HepG2 (cell line): ENCODE measurements around the gene MICAL3.

Experiments
- ERF ChIP-seq: IDR thresholded peaks from 2 replicates; pipeline ENCODE4 v1.6.1; 2018; ENCODE audit warnings: missing biosample characterization, missing genetic modification reagents
- FOXJ3 ChIP-seq: sonication (generic); formaldehyde crosslinking; IDR thresholded peaks from 2 replicates; pipeline ENCODE4 v1.4.0; 2020; ENCODE audit warnings: missing genetic modification reagents, mild to moderate bottlenecking, borderline replicate concordance
- NR2F6 ChIP-seq, 2 experiments: IDR thresholded peaks; 2 replicates each; pipeline ENCODE4 v1.6.1; 2016; ENCODE audit warnings: antibody characterized with exemption in 1 of 2, mild to moderate bottlenecking in 1 of 2
- SIN3A ChIP-seq: IDR thresholded peaks from 2 replicates; pipeline ENCODE4 v1.6.1; 2011; ENCODE audit warnings: low read depth, mild to moderate bottlenecking, control low read depth, low read length, borderline replicate concordance
- SYNCRIP ChIP-seq: fragments of 200-400 bp; formaldehyde crosslinking; IDR thresholded peaks from 2 replicates; pipeline ENCODE4 v1.6.1; 2018; ENCODE audit warnings: mild to moderate bottlenecking, low read depth, low read length; ENCODE audit not compliant: insufficient read depth
- ZFX ChIP-seq: sonication (generic); formaldehyde crosslinking; IDR thresholded peaks from 2 replicates; pipeline ENCODE4 v1.4.0; 2020; ENCODE audit warnings: mild to moderate bottlenecking, low read depth, missing genetic modification reagents, moderate library complexity
- ZNF274 ChIP-seq: sonication (generic); formaldehyde crosslinking; IDR thresholded peaks from 2 replicates; pipeline ENCODE4 v1.5.1; 2020; ENCODE audit warnings: mild to moderate bottlenecking, missing genetic modification reagents
- ZNF747 ChIP-seq: sonication (generic); formaldehyde crosslinking; IDR thresholded peaks from 2 replicates; pipeline ENCODE4 v1.8.1; 2023; ENCODE audit warnings: missing genetic modification reagents, mild to moderate bottlenecking, borderline replicate concordance
- TF ChIP-seq, protein P1 (sequence below): sonication (generic); formaldehyde crosslinking; IDR thresholded peaks from one replicate; pipeline ENCODE4 v1.5.1; 2020; ENCODE audit warnings: mild to moderate bottlenecking, missing genetic modification reagents; ENCODE audit errors: not compliant biosample characterization
- TF ChIP-seq, protein P2 (sequence below): sonication (generic); formaldehyde crosslinking; IDR thresholded peaks from 2 replicates; pipeline ENCODE4 v1.5.0; 2020; ENCODE audit warnings: mild to moderate bottlenecking, missing genetic modification reagents, moderate library complexity
- TF ChIP-seq, protein P3 (sequence below): sonication (generic); formaldehyde crosslinking; IDR thresholded peaks from 2 replicates; pipeline ENCODE4 v1.5.0; 2020; ENCODE audit warnings: mild to moderate bottlenecking, missing genetic modification reagents, borderline replicate concordance

DNA sequence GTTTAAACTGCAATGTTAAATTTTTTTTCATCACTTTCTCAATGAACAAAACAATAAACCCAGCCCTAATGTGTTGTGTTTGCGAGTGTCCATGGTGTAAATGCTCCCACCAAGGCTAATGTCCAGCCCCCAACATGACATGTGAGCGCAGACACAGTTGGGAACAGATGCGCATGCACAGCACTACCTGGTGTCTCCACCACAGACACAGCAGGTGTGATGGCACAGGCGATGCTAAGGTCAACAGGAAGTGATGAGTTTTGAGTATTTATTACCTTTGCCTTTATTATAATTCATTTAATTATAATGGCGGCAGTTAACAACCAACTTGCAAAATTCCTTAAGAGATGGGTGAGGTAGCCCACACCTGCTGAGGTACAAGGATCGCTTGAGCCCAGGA is 42.9 kb downstream of the MICAL3 start:
- TF ChIP-seq FOXJ3 (CRISPR knock-in tag) (no peak), ERF (CRISPR knock-in tag) (no peak), ZFX (CRISPR knock-in tag) (no peak), ZNF274 (CRISPR knock-in tag) (no peak), SIN3A (no peak), ZNF747 (no peak), NR2F6 (IDR thresholded peaks at IDR 0.05) (no peak), NR2F6 (CRISPR knock-in tag; IDR thresholded peaks at IDR 0.05) (no peak), SYNCRIP (no peak)
- TF ChIP-seq, protein P1, sequence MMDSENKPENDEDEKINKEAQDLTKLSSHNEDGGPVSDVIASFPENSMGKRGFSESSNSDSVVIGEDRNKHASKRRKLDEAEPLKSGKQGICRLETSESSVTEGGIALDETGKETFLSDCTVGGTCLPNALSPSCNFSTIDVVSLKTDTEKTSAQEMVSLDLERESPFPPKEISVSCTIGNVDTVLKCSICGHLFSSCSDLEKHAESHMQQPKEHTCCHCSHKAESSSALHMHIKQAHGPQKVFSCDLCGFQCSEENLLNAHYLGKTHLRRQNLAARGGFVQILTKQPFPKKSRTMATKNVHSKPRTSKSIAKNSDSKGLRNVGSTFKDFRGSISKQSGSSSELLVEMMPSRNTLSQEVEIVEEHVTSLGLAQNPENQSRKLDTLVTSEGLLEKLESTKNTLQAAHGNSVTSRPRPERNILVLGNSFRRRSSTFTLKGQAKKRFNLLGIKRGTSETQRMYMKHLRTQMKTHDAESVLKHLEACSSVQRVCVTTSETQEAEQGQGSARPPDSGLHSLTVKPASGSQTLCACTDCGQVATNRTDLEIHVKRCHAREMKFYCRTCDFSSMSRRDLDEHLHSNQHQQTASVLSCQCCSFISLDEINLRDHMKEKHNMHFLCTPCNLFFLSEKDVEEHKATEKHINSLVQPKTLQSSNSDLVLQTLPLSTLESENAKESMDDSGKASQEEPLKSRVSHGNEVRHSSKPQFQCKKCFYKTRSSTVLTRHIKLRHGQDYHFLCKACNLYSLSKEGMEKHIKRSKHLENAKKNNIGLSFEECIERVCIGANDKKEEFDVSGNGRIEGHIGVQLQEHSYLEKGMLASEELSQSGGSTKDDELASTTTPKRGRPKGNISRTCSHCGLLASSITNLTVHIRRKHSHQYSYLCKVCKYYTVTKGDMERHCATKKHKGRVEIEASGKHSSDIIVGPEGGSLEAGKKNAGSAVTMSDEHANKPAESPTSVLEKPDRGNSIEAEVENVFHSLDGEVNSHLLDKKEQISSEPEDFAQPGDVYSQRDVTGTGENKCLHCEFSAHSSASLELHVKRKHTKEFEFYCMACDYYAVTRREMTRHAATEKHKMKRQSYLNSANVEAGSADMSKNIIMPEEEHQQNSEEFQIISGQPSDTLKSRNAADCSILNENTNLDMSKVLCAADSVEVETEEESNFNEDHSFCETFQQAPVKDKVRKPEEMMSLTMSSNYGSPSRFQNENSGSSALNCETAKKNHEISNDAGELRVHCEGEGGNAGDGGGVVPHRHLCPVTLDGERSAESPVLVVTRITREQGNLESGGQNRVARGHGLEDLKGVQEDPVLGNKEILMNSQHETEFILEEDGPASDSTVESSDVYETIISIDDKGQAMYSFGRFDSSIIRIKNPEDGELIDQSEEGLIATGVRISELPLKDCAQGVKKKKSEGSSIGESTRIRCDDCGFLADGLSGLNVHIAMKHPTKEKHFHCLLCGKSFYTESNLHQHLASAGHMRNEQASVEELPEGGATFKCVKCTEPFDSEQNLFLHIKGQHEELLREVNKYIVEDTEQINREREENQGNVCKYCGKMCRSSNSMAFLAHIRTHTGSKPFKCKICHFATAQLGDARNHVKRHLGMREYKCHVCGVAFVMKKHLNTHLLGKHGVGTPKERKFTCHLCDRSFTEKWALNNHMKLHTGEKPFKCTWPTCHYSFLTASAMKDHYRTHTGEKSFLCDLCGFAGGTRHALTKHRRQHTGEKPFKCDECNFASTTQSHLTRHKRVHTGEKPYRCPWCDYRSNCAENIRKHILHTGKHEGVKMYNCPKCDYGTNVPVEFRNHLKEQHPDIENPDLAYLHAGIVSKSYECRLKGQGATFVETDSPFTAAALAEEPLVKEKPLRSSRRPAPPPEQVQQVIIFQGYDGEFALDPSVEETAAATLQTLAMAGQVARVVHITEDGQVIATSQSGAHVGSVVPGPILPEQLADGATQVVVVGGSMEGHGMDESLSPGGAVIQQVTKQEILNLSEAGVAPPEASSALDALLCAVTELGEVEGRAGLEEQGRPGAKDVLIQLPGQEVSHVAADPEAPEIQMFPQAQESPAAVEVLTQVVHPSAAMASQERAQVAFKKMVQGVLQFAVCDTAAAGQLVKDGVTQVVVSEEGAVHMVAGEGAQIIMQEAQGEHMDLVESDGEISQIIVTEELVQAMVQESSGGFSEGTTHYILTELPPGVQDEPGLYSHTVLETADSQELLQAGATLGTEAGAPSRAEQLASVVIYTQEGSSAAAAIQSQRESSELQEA (CRISPR knock-in tag) = no peak
- TF ChIP-seq, protein P2, sequence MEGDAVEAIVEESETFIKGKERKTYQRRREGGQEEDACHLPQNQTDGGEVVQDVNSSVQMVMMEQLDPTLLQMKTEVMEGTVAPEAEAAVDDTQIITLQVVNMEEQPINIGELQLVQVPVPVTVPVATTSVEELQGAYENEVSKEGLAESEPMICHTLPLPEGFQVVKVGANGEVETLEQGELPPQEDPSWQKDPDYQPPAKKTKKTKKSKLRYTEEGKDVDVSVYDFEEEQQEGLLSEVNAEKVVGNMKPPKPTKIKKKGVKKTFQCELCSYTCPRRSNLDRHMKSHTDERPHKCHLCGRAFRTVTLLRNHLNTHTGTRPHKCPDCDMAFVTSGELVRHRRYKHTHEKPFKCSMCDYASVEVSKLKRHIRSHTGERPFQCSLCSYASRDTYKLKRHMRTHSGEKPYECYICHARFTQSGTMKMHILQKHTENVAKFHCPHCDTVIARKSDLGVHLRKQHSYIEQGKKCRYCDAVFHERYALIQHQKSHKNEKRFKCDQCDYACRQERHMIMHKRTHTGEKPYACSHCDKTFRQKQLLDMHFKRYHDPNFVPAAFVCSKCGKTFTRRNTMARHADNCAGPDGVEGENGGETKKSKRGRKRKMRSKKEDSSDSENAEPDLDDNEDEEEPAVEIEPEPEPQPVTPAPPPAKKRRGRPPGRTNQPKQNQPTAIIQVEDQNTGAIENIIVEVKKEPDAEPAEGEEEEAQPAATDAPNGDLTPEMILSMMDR (CRISPR knock-in tag) = no peak
- TF ChIP-seq, protein P3, sequence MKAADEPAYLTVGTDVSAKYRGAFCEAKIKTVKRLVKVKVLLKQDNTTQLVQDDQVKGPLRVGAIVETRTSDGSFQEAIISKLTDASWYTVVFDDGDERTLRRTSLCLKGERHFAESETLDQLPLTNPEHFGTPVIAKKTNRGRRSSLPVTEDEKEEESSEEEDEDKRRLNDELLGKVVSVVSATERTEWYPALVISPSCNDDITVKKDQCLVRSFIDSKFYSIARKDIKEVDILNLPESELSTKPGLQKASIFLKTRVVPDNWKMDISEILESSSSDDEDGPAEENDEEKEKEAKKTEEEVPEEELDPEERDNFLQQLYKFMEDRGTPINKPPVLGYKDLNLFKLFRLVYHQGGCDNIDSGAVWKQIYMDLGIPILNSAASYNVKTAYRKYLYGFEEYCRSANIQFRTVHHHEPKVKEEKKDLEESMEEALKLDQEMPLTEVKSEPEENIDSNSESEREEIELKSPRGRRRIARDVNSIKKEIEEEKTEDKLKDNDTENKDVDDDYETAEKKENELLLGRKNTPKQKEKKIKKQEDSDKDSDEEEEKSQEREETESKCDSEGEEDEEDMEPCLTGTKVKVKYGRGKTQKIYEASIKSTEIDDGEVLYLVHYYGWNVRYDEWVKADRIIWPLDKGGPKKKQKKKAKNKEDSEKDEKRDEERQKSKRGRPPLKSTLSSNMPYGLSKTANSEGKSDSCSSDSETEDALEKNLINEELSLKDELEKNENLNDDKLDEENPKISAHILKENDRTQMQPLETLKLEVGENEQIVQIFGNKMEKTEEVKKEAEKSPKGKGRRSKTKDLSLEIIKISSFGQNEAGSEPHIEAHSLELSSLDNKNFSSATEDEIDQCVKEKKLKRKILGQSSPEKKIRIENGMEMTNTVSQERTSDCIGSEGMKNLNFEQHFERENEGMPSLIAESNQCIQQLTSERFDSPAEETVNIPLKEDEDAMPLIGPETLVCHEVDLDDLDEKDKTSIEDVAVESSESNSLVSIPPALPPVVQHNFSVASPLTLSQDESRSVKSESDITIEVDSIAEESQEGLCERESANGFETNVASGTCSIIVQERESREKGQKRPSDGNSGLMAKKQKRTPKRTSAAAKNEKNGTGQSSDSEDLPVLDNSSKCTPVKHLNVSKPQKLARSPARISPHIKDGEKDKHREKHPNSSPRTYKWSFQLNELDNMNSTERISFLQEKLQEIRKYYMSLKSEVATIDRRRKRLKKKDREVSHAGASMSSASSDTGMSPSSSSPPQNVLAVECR (CRISPR knock-in tag) = no peak
